Measurements from ENCODE around the gene PCDHB15.
"Not testable (repeated sequence)": the region's sequence is repeated elsewhere in the genome, so short reads cannot be mapped to it uniquely, and the experiment has no call there.

GRCh38 chr5:141216035-141216434 lies 29.2 kb upstream of the PCDHB15 start:
- TF ChIP-seq MAX (IDR thresholded peaks at IDR 0.05); ZFP36 (IDR thresholded peaks at IDR 0.05; ENCODE audit: borderline replicate concordance, partially characterized antibody); CEBPB (IDR thresholded peaks at IDR 0.05); RAD21 (conservative IDR thresholded peaks at IDR 0.05 in 1 of 2, IDR thresholded peaks at IDR 0.05 in 1 of 2); POLR2AphosphoS2 (conservative IDR thresholded peaks at IDR 0.05; ENCODE audit: low read length); CTCF (IDR thresholded peaks at IDR 0.05); GATA3 (IDR thresholded peaks at IDR 0.05; ENCODE audit: borderline replicate concordance); USF2 (IDR thresholded peaks at IDR 0.05): not testable (repeated sequence)

Measured in A549 (cell line).